GM18909 (cell line): ENCODE data around the gene ARHGAP6.

Source experiments
- ATAC-seq: cut with Tn5 transposase; IDR thresholded peaks from one replicate; pipeline ENCODE4 v1.9.1; 2021; ENCODE audit warnings: mild to moderate bottlenecking; ENCODE audit not compliant: unreplicated experiment, poor library complexity

The ARHGAP6 gene

DNA sequence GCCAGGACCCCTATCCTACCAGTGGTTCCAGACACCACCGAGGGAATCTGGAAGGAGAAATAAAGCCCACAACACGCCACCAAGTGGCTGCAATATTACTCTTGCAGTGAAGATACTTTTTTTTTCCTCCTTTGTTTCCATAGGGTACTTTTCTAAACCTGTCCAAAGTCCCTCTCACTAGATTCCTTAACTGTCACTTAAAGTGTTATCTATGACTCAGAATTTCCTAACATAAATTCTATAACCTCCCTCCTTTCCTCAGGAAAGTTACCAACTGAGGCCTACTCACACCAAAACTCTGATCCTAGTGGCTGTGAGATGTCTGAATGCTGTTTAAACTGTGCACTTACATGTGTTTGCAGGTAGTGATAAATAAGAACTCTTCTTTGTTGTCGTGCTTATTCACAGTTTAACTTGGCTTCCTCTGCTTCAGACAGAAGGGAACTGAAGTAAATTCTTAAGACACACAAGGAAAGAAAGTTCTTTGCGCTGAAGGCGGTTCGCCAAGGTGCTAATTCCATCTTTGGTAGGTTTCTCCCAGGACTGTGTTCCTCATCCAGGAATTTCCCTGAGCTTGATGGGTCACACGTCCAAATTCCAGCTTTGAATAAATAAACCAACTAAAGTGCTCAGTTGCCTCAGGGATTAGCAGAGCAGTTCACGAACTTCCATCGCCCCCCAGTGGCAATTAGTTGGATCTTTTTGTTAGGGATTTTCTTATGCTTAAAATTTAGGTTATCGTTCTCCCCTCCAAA lies 565.3 kb downstream of the ARHGAP6 start:
- no peak for ATAC-seq

GRCh38 chrX:11099465-11099864 lies 566.3 kb downstream of the ARHGAP6 start:
- no peak for ATAC-seq

DNA sequence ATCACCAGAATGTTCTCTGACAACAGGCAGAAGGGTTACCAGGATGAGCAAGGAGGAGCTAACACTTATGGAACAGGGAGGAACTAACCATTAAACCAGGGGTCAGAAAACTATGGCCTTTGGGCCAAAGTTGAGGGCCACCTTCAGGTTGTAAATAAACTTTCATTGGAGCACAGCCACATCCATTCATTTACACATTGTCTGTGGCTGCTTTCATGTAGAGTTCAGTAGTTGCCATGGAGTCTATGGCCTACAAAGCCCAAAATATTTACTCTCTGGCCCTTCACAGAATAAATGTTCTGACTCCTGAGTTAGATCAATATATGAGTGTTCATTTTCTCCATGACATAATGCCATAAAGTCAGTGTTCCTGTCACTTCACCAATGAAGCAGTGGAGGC lies 567.8 kb downstream of the ARHGAP6 start:
- no peak for ATAC-seq

GRCh38 chrX:11089802-11090201 lies 575.9 kb downstream of the ARHGAP6 start:
- ATAC-seq: no peak
